ENCODE measurements around the gene IKZF1.

Gene IKZF1

DNA sequence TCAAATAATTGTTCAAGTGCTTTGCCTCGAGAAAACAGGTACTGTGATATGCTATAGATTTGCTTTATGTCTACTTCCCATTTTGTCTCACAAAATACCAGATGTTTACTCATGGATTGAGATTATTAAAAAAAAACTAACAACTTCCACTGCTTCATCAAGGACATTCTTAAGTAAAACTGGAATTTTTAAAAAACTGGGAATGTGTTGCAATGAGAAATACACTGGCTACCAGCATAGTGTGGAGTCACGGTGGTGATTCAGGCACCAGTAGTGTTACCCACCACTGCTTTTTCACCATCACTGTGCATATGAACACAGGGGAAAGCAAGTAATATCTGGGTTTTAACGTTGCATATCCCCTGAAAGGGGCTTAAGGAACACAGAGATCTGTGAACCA is 124.4 kb downstream of the IKZF1 start:
- DNase-seq (ENCODE audit: low read depth), result no peak
- no peak for TF ChIP-seq POLR2A (IDR thresholded peaks at IDR 0.05; ENCODE audit: extremely low read depth, insufficient read length)
- TF ChIP-seq MYC (IDR thresholded peaks at IDR 0.05; ENCODE audit: low read depth, low read length), result no peak
- TF ChIP-seq, protein P1, sequence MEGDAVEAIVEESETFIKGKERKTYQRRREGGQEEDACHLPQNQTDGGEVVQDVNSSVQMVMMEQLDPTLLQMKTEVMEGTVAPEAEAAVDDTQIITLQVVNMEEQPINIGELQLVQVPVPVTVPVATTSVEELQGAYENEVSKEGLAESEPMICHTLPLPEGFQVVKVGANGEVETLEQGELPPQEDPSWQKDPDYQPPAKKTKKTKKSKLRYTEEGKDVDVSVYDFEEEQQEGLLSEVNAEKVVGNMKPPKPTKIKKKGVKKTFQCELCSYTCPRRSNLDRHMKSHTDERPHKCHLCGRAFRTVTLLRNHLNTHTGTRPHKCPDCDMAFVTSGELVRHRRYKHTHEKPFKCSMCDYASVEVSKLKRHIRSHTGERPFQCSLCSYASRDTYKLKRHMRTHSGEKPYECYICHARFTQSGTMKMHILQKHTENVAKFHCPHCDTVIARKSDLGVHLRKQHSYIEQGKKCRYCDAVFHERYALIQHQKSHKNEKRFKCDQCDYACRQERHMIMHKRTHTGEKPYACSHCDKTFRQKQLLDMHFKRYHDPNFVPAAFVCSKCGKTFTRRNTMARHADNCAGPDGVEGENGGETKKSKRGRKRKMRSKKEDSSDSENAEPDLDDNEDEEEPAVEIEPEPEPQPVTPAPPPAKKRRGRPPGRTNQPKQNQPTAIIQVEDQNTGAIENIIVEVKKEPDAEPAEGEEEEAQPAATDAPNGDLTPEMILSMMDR (IDR thresholded peaks at IDR 0.05; ENCODE audit: low read depth, low read length), result no peak
- TF ChIP-seq, protein P2, sequence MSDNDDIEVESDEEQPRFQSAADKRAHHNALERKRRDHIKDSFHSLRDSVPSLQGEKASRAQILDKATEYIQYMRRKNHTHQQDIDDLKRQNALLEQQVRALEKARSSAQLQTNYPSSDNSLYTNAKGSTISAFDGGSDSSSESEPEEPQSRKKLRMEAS (IDR thresholded peaks at IDR 0.05; ENCODE audit: low read depth, low read length), result no peak
- H3K4me3 ChIP-seq (ENCODE audit: low read depth, low read length), result no peak overlapping the region

DNA sequence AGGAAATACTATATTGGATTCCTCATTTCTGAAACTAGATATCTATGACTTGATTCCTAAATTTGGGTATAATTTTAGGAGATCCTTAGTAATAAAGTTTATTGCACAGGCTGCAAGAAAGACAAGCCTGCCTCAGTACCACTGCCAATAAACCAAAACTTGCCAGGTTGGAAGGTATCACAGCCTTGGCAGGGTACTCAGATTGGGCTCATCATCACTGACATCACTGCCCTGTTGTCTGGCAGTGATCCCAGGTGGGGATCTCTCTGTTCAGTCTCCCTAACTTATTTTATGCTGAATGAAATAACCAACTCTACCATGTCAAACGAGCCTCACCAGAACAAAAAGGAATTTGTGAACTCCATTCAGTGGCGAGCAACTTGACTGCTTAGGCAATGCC is 126.8 kb downstream of the IKZF1 start:
- H3K4me3 ChIP-seq (ENCODE audit: low read depth, low read length), result no peak overlapping the region
- TF ChIP-seq POLR2A (IDR thresholded peaks at IDR 0.05; ENCODE audit: extremely low read depth, insufficient read length) (no peak), MYC (IDR thresholded peaks at IDR 0.05; ENCODE audit: low read depth, low read length) (no peak)
- TF ChIP-seq, protein P2 (IDR thresholded peaks at IDR 0.05; ENCODE audit: low read depth, low read length), result no peak
- TF ChIP-seq, protein P1 (IDR thresholded peaks at IDR 0.05; ENCODE audit: low read depth, low read length), result no peak
- DNase-seq (ENCODE audit: low read depth), result no peak

DNA sequence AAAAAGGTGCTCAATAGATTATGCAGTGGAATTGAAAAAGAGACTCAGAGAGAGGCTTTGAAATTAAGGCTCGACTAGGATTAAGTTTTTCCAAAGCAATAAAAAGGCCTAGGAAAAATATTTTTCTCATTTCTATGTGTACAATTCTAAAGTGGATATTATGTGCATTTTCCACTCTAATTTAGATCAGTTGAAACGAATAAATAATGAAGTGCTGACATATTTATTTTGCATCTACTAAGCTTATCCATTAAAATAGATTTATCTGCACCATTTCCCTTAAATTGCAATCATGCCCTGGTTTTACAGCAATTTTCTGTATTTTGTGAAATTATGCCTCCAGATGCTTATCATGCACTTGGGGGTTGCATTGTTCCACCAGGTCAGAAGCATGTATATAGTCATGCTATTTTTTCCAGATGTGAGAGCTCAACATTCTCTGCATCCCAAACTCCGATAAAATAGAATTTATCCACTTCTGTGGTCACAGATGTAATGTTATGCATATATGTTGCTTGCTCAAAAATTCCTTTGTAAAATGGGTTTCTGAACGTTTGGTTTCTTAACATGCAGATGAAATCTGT is 127.3 kb downstream of the IKZF1 start:
- H3K4me3 ChIP-seq (ENCODE audit: low read depth, low read length), result no peak overlapping the region
- TF ChIP-seq MYC (IDR thresholded peaks at IDR 0.05; ENCODE audit: low read depth, low read length), result no peak
- TF ChIP-seq, protein P1 (IDR thresholded peaks at IDR 0.05; ENCODE audit: low read depth, low read length), result no peak
- TF ChIP-seq, protein P2 (IDR thresholded peaks at IDR 0.05; ENCODE audit: low read depth, low read length), result no peak
- no peak for TF ChIP-seq POLR2A (IDR thresholded peaks at IDR 0.05; ENCODE audit: extremely low read depth, insufficient read length)

DNA sequence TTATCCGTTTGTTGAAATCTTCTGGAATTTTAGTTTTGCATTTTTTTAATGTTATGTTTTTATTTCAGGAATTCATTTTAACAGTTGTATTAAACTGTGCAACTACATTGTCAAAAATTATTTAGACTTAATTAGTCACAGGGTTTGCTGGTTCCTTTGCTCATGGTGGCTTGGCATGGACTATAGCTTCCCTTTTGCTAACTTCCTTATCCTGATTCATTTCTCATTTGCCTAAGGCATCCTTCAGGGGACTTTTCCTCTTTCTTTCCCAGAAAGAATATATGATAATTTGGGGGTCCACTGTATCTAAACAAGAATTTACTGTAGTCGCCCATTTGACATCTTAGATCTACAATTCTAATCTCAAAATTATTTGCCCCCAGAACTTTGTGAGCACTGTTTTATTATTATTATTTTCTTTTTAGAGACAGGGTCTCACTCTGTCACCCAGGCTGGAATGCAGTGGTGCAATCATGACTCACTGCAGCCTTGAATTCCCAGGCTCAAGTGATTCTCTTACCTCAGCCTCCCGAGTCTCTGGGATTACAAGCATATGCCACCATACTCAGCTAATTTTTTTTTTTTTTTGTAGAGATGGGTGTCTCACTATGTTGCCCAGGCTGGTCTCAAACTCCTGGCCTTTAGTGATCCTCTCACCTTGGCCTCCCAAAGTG is 131.8 kb downstream of the IKZF1 start:
- no peak overlapping the region for H3K4me3 ChIP-seq (ENCODE audit: low read depth, low read length)
- TF ChIP-seq, protein P2 (IDR thresholded peaks at IDR 0.05; ENCODE audit: low read depth, low read length), result no peak
- TF ChIP-seq, protein P1 (IDR thresholded peaks at IDR 0.05; ENCODE audit: low read depth, low read length), result no peak
- TF ChIP-seq MYC (IDR thresholded peaks at IDR 0.05; ENCODE audit: low read depth, low read length) (no peak), POLR2A (IDR thresholded peaks at IDR 0.05; ENCODE audit: extremely low read depth, insufficient read length) (no peak)
- no peak for DNase-seq (ENCODE audit: low read depth)

More for the DNA sequence above, 127.3 kb downstream of the IKZF1 start:
- no peak for DNase-seq (ENCODE audit: low read depth)

DNA sequence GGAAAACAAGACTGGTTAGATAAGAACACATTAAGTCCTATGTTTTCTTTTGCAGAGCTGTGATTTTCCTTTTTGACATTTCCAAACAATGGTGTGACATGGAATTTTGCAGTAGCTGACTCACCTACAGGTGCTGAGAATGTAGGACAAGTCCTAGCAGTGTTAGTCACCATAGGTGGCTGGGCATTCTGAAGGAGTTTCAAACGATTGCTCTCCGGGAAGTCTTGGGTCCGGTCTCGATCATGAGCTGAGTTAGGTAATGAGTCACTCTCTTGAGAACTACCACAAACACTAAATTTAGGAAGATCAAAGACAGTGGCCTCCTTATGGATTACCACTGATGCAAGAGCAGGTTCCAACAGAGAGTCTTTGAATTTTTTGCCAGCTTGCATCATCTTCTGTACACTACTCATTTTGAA is 142.0 kb downstream of the IKZF1 start:
- no peak for DNase-seq (ENCODE audit: low read depth)
- TF ChIP-seq, protein P1 (IDR thresholded peaks at IDR 0.05; ENCODE audit: low read depth, low read length), result no peak
- TF ChIP-seq, protein P2 (IDR thresholded peaks at IDR 0.05; ENCODE audit: low read depth, low read length), result no peak
- no peak for TF ChIP-seq MYC (IDR thresholded peaks at IDR 0.05; ENCODE audit: low read depth, low read length)
- TF ChIP-seq POLR2A (IDR thresholded peaks at IDR 0.05; ENCODE audit: extremely low read depth, insufficient read length), result no peak

More for the DNA sequence above, 142.0 kb downstream of the IKZF1 start:
- H3K4me3 ChIP-seq (ENCODE audit: low read depth, low read length), result no peak overlapping the region
